HepG2 (cell line): ENCODE data around the gene AKR1E2. TPM values are rescaled to one million over a fixed set of nuclear protein-coding genes. Genes with fewer than 3 reads are reported as not detected.
A peak's percentile ranks its signal among the peaks of the same experiment; 100 is the strongest.

ENCODE experiments used
- BRCA1 ChIP-seq: sonication (generic); formaldehyde crosslinking; IDR thresholded peaks from 2 replicates; pipeline ENCODE4 v1.4.0; 2020; ENCODE audit warnings: missing genetic modification reagents
- KLF16 ChIP-seq, 2 experiments: sonication (generic) in 1 of 2; formaldehyde crosslinking in 1 of 2; IDR thresholded peaks; 2 replicates each; pipeline versions ENCODE4 v1.6.1 to v1.8.0; 2016 to 2023; ENCODE audit warnings: missing genetic modification reagents in 2 of 2, missing compliant biosample characterization in 1 of 2
- SP4 ChIP-seq: sonication (generic); formaldehyde crosslinking; IDR thresholded peaks from 2 replicates; pipeline ENCODE4 v1.8.1; 2023; ENCODE audit warnings: mild to moderate bottlenecking, missing genetic modification reagents
- TBP ChIP-seq: sonication (generic); formaldehyde crosslinking; IDR thresholded peaks from 2 replicates; pipeline ENCODE4 v1.5.0; 2020; ENCODE audit warnings: missing genetic modification reagents
- TMF1 ChIP-seq: sonication (generic); formaldehyde crosslinking; IDR thresholded peaks from 2 replicates; pipeline ENCODE4 v1.8.1; 2022; ENCODE audit warnings: low read depth, missing genetic modification reagents
- YEATS2 ChIP-seq: sonication (generic); formaldehyde crosslinking; IDR thresholded peaks from 2 replicates; pipeline ENCODE4 v1.4.0; 2020; ENCODE audit warnings: missing genetic modification reagents, borderline replicate concordance
- ZNF10 ChIP-seq: sonication (generic); formaldehyde crosslinking; IDR thresholded peaks from 2 replicates; pipeline ENCODE4 v1.4.0; 2020; ENCODE audit warnings: mild to moderate bottlenecking, low read depth, missing genetic modification reagents, borderline replicate concordance
- ZNF546 ChIP-seq: sonication (generic); formaldehyde crosslinking; conservative IDR thresholded peaks from 2 replicates; pipeline ENCODE4 v1.8.1; 2023; ENCODE audit warnings: mild to moderate bottlenecking, missing genetic modification reagents
- ZNF644 ChIP-seq: IDR thresholded peaks from 2 replicates; pipeline ENCODE4 v1.6.1; 2016; ENCODE audit warnings: low read depth
- ZNF891 ChIP-seq: sonication (generic); formaldehyde crosslinking; IDR thresholded peaks from 2 replicates; pipeline ENCODE4 v1.5.0; 2020; ENCODE audit warnings: mild to moderate bottlenecking, missing genetic modification reagents
- polyA plus RNA-seq, 8 experiments: library from polyadenylated mRNA; depleted of rRNA in 3 of 8; stranded (reverse) in 7 of 8; unstranded in 1 of 8; fragments of >200 nt; fragmentation: Illumina TruSeq in 4 of 8; extraction: Trizol in 4 of 8; gene quantifications; 2 replicates each; pipeline versions ENCODE4 v1.2.1 to v1.2.3, GENCODE V29; 2011 to 2016; ENCODE audit warnings: low read depth in 4 of 8, missing spikeins in 1 of 8, mixed read lengths in 1 of 8; ENCODE audit not compliant: insufficient read depth in 1 of 8
- total RNA-seq, 5 experiments: library from RNA; depleted of rRNA; stranded (reverse); fragments of >200 nt; fragmentation: Illumina TruSeq; extraction: Trizol; gene quantifications; 2 replicates each; pipeline ENCODE4 v1.2.3, GENCODE V29; 2016; ENCODE audit warnings: low read depth in 1 of 5
- TF ChIP-seq, protein P1 (sequence below): sonication (generic); formaldehyde crosslinking; IDR thresholded peaks from 2 replicates; pipeline ENCODE4 v1.4.0; 2020; ENCODE audit warnings: missing genetic modification reagents
- TF ChIP-seq, protein P2 (sequence below): sonication (generic); formaldehyde crosslinking; IDR thresholded peaks from 2 replicates; pipeline ENCODE4 v1.8.0; 2022; ENCODE audit warnings: mild to moderate bottlenecking, missing genetic modification reagents, moderate library complexity
- TF ChIP-seq, protein P3 (sequence below): sonication (generic); formaldehyde crosslinking; conservative IDR thresholded peaks from 2 replicates; pipeline ENCODE4 v1.4.0; 2020; ENCODE audit warnings: missing genetic modification reagents
- TF ChIP-seq, protein P4 (sequence below): sonication (generic); formaldehyde crosslinking; IDR thresholded peaks from 2 replicates; pipeline ENCODE4 v1.4.0; 2020; ENCODE audit warnings: missing genetic modification reagents, borderline replicate concordance
- TF ChIP-seq, protein P5 (sequence below): IDR thresholded peaks from 2 replicates; pipeline ENCODE4 v1.6.1; 2018; ENCODE audit warnings: missing genetic modification reagents, mild to moderate bottlenecking, missing compliant biosample characterization
- TF ChIP-seq, protein P6 (sequence below): sonication (generic); formaldehyde crosslinking; IDR thresholded peaks from 2 replicates; pipeline ENCODE4 v1.9.0; 2021; ENCODE audit warnings: missing genetic modification reagents, mild to moderate bottlenecking, borderline replicate concordance

AKR1E2 gene
- total and polyA plus RNA-seq, 2 of the 13 experiments (the other 11 are each of a cell fraction or from before 2014, with no cell fraction given) = not detected

DNA sequence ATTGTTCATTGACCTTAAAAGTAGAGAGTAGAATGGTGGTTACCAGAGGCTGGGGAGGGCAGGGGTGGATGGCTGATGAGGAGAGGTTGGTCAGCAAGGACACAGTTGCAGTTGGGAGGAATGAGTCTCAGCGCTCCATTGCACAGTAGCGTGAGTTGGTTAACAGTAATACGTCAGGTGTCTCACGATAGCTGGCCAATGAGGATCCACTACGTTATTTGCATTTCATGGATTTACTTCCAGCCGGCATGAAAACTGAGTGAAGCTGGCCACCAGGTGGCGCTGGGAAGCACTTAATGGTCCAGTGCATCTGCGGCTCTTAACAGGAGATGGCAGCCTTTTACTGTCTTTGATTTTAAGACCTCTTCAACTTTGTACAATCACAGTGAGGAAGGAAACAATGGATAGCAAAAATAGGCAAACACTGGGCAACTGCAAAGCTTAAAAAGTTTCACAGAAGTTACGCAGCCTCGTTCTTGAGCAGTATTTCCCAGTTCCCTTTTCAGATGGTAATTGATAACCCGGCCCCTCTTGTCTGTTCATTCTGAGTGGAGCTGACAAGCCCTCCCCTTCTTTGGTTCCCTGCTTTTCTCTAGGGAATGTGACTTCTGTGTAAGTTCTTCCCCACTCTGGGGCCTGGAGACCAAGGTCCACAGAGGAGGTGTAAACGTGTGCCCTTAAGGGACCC, 23.7 kb downstream of the AKR1E2 start (continued):
- TF ChIP-seq, protein P1, sequence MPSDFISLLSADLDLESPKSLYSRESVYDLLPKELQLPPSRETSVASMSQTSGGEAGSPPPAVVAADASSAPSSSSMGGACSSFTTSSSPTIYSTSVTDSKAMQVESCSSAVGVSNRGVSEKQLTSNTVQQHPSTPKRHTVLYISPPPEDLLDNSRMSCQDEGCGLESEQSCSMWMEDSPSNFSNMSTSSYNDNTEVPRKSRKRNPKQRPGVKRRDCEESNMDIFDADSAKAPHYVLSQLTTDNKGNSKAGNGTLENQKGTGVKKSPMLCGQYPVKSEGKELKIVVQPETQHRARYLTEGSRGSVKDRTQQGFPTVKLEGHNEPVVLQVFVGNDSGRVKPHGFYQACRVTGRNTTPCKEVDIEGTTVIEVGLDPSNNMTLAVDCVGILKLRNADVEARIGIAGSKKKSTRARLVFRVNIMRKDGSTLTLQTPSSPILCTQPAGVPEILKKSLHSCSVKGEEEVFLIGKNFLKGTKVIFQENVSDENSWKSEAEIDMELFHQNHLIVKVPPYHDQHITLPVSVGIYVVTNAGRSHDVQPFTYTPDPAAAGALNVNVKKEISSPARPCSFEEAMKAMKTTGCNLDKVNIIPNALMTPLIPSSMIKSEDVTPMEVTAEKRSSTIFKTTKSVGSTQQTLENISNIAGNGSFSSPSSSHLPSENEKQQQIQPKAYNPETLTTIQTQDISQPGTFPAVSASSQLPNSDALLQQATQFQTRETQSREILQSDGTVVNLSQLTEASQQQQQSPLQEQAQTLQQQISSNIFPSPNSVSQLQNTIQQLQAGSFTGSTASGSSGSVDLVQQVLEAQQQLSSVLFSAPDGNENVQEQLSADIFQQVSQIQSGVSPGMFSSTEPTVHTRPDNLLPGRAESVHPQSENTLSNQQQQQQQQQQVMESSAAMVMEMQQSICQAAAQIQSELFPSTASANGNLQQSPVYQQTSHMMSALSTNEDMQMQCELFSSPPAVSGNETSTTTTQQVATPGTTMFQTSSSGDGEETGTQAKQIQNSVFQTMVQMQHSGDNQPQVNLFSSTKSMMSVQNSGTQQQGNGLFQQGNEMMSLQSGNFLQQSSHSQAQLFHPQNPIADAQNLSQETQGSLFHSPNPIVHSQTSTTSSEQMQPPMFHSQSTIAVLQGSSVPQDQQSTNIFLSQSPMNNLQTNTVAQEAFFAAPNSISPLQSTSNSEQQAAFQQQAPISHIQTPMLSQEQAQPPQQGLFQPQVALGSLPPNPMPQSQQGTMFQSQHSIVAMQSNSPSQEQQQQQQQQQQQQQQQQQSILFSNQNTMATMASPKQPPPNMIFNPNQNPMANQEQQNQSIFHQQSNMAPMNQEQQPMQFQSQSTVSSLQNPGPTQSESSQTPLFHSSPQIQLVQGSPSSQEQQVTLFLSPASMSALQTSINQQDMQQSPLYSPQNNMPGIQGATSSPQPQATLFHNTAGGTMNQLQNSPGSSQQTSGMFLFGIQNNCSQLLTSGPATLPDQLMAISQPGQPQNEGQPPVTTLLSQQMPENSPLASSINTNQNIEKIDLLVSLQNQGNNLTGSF = no peak
- TF ChIP-seq BRCA1 (CRISPR knock-in tag) = no peak
- TF ChIP-seq, protein P2, sequence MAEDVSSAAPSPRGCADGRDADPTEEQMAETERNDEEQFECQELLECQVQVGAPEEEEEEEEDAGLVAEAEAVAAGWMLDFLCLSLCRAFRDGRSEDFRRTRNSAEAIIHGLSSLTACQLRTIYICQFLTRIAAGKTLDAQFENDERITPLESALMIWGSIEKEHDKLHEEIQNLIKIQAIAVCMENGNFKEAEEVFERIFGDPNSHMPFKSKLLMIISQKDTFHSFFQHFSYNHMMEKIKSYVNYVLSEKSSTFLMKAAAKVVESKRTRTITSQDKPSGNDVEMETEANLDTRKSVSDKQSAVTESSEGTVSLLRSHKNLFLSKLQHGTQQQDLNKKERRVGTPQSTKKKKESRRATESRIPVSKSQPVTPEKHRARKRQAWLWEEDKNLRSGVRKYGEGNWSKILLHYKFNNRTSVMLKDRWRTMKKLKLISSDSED (CRISPR knock-in tag) = no peak
- TF ChIP-seq YEATS2 = peak; percentile 69; the same call in 1 of the 2 replicates
- TF ChIP-seq ZNF546 (CRISPR knock-in tag) = no peak
- no peak for TF ChIP-seq ZNF10 (CRISPR knock-in tag)
- TF ChIP-seq, protein P3, sequence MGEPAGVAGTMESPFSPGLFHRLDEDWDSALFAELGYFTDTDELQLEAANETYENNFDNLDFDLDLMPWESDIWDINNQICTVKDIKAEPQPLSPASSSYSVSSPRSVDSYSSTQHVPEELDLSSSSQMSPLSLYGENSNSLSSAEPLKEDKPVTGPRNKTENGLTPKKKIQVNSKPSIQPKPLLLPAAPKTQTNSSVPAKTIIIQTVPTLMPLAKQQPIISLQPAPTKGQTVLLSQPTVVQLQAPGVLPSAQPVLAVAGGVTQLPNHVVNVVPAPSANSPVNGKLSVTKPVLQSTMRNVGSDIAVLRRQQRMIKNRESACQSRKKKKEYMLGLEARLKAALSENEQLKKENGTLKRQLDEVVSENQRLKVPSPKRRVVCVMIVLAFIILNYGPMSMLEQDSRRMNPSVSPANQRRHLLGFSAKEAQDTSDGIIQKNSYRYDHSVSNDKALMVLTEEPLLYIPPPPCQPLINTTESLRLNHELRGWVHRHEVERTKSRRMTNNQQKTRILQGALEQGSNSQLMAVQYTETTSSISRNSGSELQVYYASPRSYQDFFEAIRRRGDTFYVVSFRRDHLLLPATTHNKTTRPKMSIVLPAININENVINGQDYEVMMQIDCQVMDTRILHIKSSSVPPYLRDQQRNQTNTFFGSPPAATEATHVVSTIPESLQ = 0 out of 2 replicates have a peak, but pooled peaks have one; percentile 32
- peak; percentile 23; the same call in 1 of the 2 replicates for TF ChIP-seq ZNF644 (CRISPR knock-in tag)
- TF ChIP-seq, protein P4, sequence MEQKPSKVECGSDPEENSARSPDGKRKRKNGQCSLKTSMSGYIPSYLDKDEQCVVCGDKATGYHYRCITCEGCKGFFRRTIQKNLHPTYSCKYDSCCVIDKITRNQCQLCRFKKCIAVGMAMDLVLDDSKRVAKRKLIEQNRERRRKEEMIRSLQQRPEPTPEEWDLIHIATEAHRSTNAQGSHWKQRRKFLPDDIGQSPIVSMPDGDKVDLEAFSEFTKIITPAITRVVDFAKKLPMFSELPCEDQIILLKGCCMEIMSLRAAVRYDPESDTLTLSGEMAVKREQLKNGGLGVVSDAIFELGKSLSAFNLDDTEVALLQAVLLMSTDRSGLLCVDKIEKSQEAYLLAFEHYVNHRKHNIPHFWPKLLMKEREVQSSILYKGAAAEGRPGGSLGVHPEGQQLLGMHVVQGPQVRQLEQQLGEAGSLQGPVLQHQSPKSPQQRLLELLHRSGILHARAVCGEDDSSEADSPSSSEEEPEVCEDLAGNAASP (CRISPR knock-in tag) = peak; percentile 72; the same call in 1 of the 2 replicates
- TF ChIP-seq SP4 (CRISPR knock-in tag) = no peak; the same call in 1 of the 2 replicates
- no peak for TF ChIP-seq ZNF891 (CRISPR knock-in tag)
- TF ChIP-seq, protein P5, sequence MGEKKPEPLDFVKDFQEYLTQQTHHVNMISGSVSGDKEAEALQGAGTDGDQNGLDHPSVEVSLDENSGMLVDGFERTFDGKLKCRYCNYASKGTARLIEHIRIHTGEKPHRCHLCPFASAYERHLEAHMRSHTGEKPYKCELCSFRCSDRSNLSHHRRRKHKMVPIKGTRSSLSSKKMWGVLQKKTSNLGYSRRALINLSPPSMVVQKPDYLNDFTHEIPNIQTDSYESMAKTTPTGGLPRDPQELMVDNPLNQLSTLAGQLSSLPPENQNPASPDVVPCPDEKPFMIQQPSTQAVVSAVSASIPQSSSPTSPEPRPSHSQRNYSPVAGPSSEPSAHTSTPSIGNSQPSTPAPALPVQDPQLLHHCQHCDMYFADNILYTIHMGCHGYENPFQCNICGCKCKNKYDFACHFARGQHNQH (CRISPR knock-in tag) = peak; percentile 84
- peak in 1 of 2 experiments; percentile 92; a peak in 2 of 4 replicates for TF ChIP-seq KLF16 (CRISPR knock-in tag; IDR thresholded peaks at IDR 0.05)
- TF ChIP-seq TMF1 (CRISPR knock-in tag) = no peak
- TF ChIP-seq, protein P6, sequence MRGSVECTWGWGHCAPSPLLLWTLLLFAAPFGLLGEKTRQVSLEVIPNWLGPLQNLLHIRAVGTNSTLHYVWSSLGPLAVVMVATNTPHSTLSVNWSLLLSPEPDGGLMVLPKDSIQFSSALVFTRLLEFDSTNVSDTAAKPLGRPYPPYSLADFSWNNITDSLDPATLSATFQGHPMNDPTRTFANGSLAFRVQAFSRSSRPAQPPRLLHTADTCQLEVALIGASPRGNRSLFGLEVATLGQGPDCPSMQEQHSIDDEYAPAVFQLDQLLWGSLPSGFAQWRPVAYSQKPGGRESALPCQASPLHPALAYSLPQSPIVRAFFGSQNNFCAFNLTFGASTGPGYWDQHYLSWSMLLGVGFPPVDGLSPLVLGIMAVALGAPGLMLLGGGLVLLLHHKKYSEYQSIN (CRISPR knock-in tag) = no peak
- TF ChIP-seq TBP = no peak
